GM18520 (cell line): Measurements from ENCODE around the gene ST6GALNAC3.
A peak's percentile ranks its signal among the peaks of the same experiment; 100 is the strongest.

ENCODE experiments used
- ATAC-seq: cut with Tn5 transposase; IDR thresholded peaks from one replicate; pipeline ENCODE4 v1.9.1; 2021; ENCODE audit not compliant: unreplicated experiment

Gene ST6GALNAC3

GRCh38 chr1:76140227-76140626 lies 65.7 kb downstream of the ST6GALNAC3 start:
- ATAC-seq = no peak

- ATAC-seq = no peak
Observed at GRCh38 chr1:76141929-76142328, 67.4 kb downstream of the ST6GALNAC3 start.

- ATAC-seq = no peak
Observed at GRCh38 chr1:76142771-76143540, 68.4 kb downstream of the ST6GALNAC3 start.

- no peak for ATAC-seq
Observed at GRCh38 chr1:76144247-76144646, 69.7 kb downstream of the ST6GALNAC3 start.

GRCh38 chr1:76145332-76145731 lies 70.8 kb downstream of the ST6GALNAC3 start:
- no peak for ATAC-seq

- no peak for ATAC-seq
Observed at GRCh38 chr1:76146184-76146583, 71.6 kb downstream of the ST6GALNAC3 start.

- no peak for ATAC-seq
Observed at GRCh38 chr1:76147917-76148316, 73.4 kb downstream of the ST6GALNAC3 start.

GRCh38 chr1:76148460-76148859 lies 73.9 kb downstream of the ST6GALNAC3 start:
- no peak for ATAC-seq

- ATAC-seq = no peak
Observed at GRCh38 chr1:76153841-76154205, 79.3 kb downstream of the ST6GALNAC3 start.

- peak; percentile 95 for ATAC-seq
Observed at GRCh38 chr1:76154206-76154956, 79.8 kb downstream of the ST6GALNAC3 start.

GRCh38 chr1:76156987-76157386 lies 82.4 kb downstream of the ST6GALNAC3 start:
- ATAC-seq = no peak

- no peak for ATAC-seq
Observed at GRCh38 chr1:76158126-76158525, 83.6 kb downstream of the ST6GALNAC3 start.

- no peak for ATAC-seq
Observed at GRCh38 chr1:76160225-76160624, 85.7 kb downstream of the ST6GALNAC3 start.

GRCh38 chr1:76161451-76161850 lies 86.9 kb downstream of the ST6GALNAC3 start:
- ATAC-seq = no peak

GRCh38 chr1:76162254-76162653 lies 87.7 kb downstream of the ST6GALNAC3 start:
- ATAC-seq = no peak

GRCh38 chr1:76164165-76164564 lies 89.6 kb downstream of the ST6GALNAC3 start:
- no peak for ATAC-seq

- no peak for ATAC-seq
Observed at GRCh38 chr1:76170084-76170483, 95.5 kb downstream of the ST6GALNAC3 start.

GRCh38 chr1:76170513-76170912 lies 96.0 kb downstream of the ST6GALNAC3 start:
- ATAC-seq = no peak

GRCh38 chr1:76176000-76176399 lies 101.5 kb downstream of the ST6GALNAC3 start:
- no peak for ATAC-seq

GRCh38 chr1:76177615-76178014 lies 103.1 kb downstream of the ST6GALNAC3 start:
- ATAC-seq = no peak

- no peak for ATAC-seq
Observed at GRCh38 chr1:76179219-76179698, 104.7 kb downstream of the ST6GALNAC3 start.

- ATAC-seq = no peak
Observed at GRCh38 chr1:76185207-76185606, 110.7 kb downstream of the ST6GALNAC3 start.
